ENCODE data around the gene SCYGR6. TPM values are rescaled to one million over a fixed set of nuclear protein-coding genes. Genes with fewer than 3 reads are reported as not detected.
"Not testable (repeated sequence)": the region's sequence is repeated elsewhere in the genome, so short reads cannot be mapped to it uniquely, and the experiment has no call there.

Gene SCYGR6
- total and polyA plus RNA-seq, 2 donors from 2014 or later, result not detected

- Histone ChIP-seq H3K4me3 (ENCODE audit: low read length in 3 of 3) (peak overlapping the region in 1 of 3 donors; percentile 6), H3K9ac (ENCODE audit: low read length in 3 of 3) (no peak overlapping the region), H3K4me1 (ENCODE audit: control insufficient read depth in 2 of 3, insufficient read depth in 2 of 3, low read depth in 1 of 3, low read length in 3 of 3) (no peaks in the 10 kb centered on the region), H3K27me3 (ENCODE audit: control insufficient read depth, insufficient read depth, low read length) (no peaks in the 10 kb centered on the region), H3K36me3 (ENCODE audit: control insufficient read depth in 2 of 3, insufficient read depth in 3 of 3, low read length in 3 of 3) (no peaks in the 10 kb centered on the region), H3K27ac (ENCODE audit: low read depth in 2 of 2, low read length in 2 of 2) (no peak overlapping the region), H3K9me3 (ENCODE audit: control insufficient read depth in 2 of 3, insufficient read depth in 1 of 3, low read length in 3 of 3) (no peaks in the 10 kb centered on the region)
- intact Hi-C loops (cut with DNase I), result no loop called here
- FAIRE-seq (no peak), DNase-seq (peak in 2 of 5 donors; percentile 19 to 37)
- no peak for TF ChIP-seq CTCF (IDR thresholded peaks at IDR 0.05; ENCODE audit: borderline replicate concordance, extremely low read depth, insufficient read depth)
Measured at GRCh38 chr2:227748079-227748478, 23.5 kb upstream of the SCYGR6 start.

GRCh38 chr2:227745594-227745993, 21.0 kb upstream of the SCYGR6 start, which contains the start of gene SCYGR8:
SCYGR8 (plus strand) TSS chr2:227745894; CDS start chr2:227745894, 0 bp downstream.
- Histone ChIP-seq H3K27me3 (ENCODE audit: control insufficient read depth, insufficient read depth, low read length) (no peaks in the 10 kb centered on the region), H3K36me3 (ENCODE audit: control insufficient read depth in 2 of 3, insufficient read depth in 3 of 3, low read length in 3 of 3) (no peaks in the 10 kb centered on the region), H3K27ac (ENCODE audit: low read depth in 2 of 2, low read length in 2 of 2) (no peak within 1 kb of the TSS), H3K9me3 (ENCODE audit: control insufficient read depth in 2 of 3, insufficient read depth in 1 of 3, low read length in 3 of 3) (no peaks in the 10 kb centered on the region), H3K9ac (ENCODE audit: low read length in 3 of 3) (no peak within 1 kb of the TSS), H3K4me3 (ENCODE audit: low read length in 3 of 3) (no peak within 1 kb of the TSS), H3K4me1 (ENCODE audit: control insufficient read depth in 2 of 3, insufficient read depth in 2 of 3, low read depth in 1 of 3, low read length in 3 of 3) (no peaks in the 10 kb centered on the region)
- DNase-seq, result no peak
- TF ChIP-seq CTCF (IDR thresholded peaks at IDR 0.05; ENCODE audit: borderline replicate concordance, extremely low read depth, insufficient read depth), result no peak
- no peak for FAIRE-seq
- intact Hi-C loops (cut with DNase I), result no loop called here

GRCh38 chr2:227740705-227741104, 16.1 kb upstream of the SCYGR6 start:
- TF ChIP-seq CTCF (IDR thresholded peaks at IDR 0.05; ENCODE audit: borderline replicate concordance, extremely low read depth, insufficient read depth), result peak; percentile 44
- intact Hi-C loops (cut with DNase I); H3K9me3 ChIP-seq (ENCODE audit: control insufficient read depth in 2 of 3, insufficient read depth in 1 of 3, low read length in 3 of 3); H3K27me3 ChIP-seq (ENCODE audit: control insufficient read depth, insufficient read depth, low read length); FAIRE-seq; H3K36me3 ChIP-seq (ENCODE audit: control insufficient read depth in 2 of 3, insufficient read depth in 3 of 3, low read length in 3 of 3); H3K4me3 ChIP-seq (ENCODE audit: low read length in 3 of 3); H3K27ac ChIP-seq (ENCODE audit: low read depth in 2 of 2, low read length in 2 of 2); H3K4me1 ChIP-seq (ENCODE audit: control insufficient read depth in 2 of 3, insufficient read depth in 2 of 3, low read depth in 1 of 3, low read length in 3 of 3); H3K9ac ChIP-seq (ENCODE audit: low read length in 3 of 3): not testable (repeated sequence)
- peak in 1 of 5 donors; percentile 29 for DNase-seq

- H3K27ac ChIP-seq (ENCODE audit: low read depth in 2 of 2, low read length in 2 of 2), result no peak overlapping the region
- no peak for FAIRE-seq
- TF ChIP-seq CTCF (IDR thresholded peaks at IDR 0.05; ENCODE audit: borderline replicate concordance, extremely low read depth, insufficient read depth), result no peak
- H3K36me3 ChIP-seq (ENCODE audit: control insufficient read depth in 2 of 3, insufficient read depth in 3 of 3, low read length in 3 of 3), result no peaks in the 10 kb centered on the region
- no peaks in the 10 kb centered on the region for H3K4me1 ChIP-seq (ENCODE audit: control insufficient read depth in 2 of 3, insufficient read depth in 2 of 3, low read depth in 1 of 3, low read length in 3 of 3)
- no peaks in the 10 kb centered on the region for H3K9me3 ChIP-seq (ENCODE audit: control insufficient read depth in 2 of 3, insufficient read depth in 1 of 3, low read length in 3 of 3)
- H3K4me3 ChIP-seq (ENCODE audit: low read length in 3 of 3), result no peak overlapping the region
- no peaks in the 10 kb centered on the region for H3K27me3 ChIP-seq (ENCODE audit: control insufficient read depth, insufficient read depth, low read length)
- intact Hi-C loops (cut with DNase I), result no loop called here
- DNase-seq, result no peak
- no peak overlapping the region for H3K9ac ChIP-seq (ENCODE audit: low read length in 3 of 3)
Measured at GRCh38 chr2:227739351-227739750, 14.8 kb upstream of the SCYGR6 start.

Measured in kidney (tissue), 14 donors.